Activated B cell treated with CpG ODN at 0.5 μM for 24 hours (primary cell): ENCODE measurements around the gene LRRC39. TPM values are rescaled to one million over a fixed set of nuclear protein-coding genes. Genes with fewer than 3 reads are reported as not detected.
A peak's percentile ranks its signal among the peaks of the same experiment; 100 is the strongest.

Experiments
- ATAC-seq: fragments of 200-7000 bp; cut with Tn5 transposase; one replicate; pipeline ENCODE4 v1.10.0; 2021; ENCODE audit warnings: low read depth, mild to moderate bottlenecking, moderate library complexity
- CTCF ChIA-PET: fragments of 350-600 bp; sonication (Branson Sonifier 250); formaldehyde crosslinking; loops from one replicate; lab custom pipeline; 2021; ENCODE audit warnings: antibody characterized with exemption; lab: Charles Lee
- POLR2A ChIA-PET: fragments of 350-600 bp; sonication (Branson Sonifier 250); formaldehyde crosslinking; loops from one replicate; lab custom pipeline; 2021; ENCODE audit warnings: antibody characterized with exemption; lab: Charles Lee
- DNase-seq: peaks from one replicate; pipeline ENCODE4 v3.0.0; 2022
- H3K27ac Mint-ChIP-seq: one replicate; pipeline ENCODE4 v1.8.0; 2020; ENCODE audit warnings: mixed read lengths
- H3K27me3 Mint-ChIP-seq: one replicate; pipeline ENCODE4 v1.8.0; 2021; ENCODE audit warnings: mixed read lengths
- H3K36me3 Mint-ChIP-seq: one replicate; pipeline ENCODE4 v1.8.0; 2021; ENCODE audit warnings: low read depth, mixed read lengths
- H3K4me1 Mint-ChIP-seq: one replicate; pipeline ENCODE4 v1.8.0; 2021; ENCODE audit warnings: mixed read lengths
- H3K4me3 Mint-ChIP-seq: one replicate; pipeline ENCODE4 v1.8.0; 2020; ENCODE audit warnings: mild to moderate bottlenecking, mixed read lengths
- H3K9me3 Mint-ChIP-seq: one replicate; pipeline ENCODE4 v1.8.0; 2020; ENCODE audit warnings: mixed read lengths
- CTCF ChIP-seq: fragments of 200-600 bp; IDR thresholded peaks from one replicate; pipeline ENCODE4 v1.8.0; 2022; ENCODE audit warnings: antibody characterized with exemption, mild to moderate bottlenecking
- intact Hi-C: fragments of 100-400 bp; cut with micrococcal nuclease; formaldehyde crosslinking; loops from one replicate; pipeline ENCODE4 v1.15.1; 2024
- total RNA-seq: library from RNA; stranded (reverse); gene quantifications from 2 replicates; pipeline ENCODE4 v1.2.3, GENCODE V29; 2022

Gene LRRC39
- total RNA-seq, 1 donor from 2014 or later: 0.75 TPM

GRCh38 chr1:100152271-100152670 lies 25.8 kb downstream of the LRRC39 start:
- no peaks in the 10 kb centered on the region for H3K9me3 Mint-ChIP-seq
- intact Hi-C loops: loop anchor here (1.0 to 5.0 kb wide), 3 partner anchors 19 to 305 kb away; partner anchors contain the start of genes SASS6 and TRMT13
- H3K4me3 Mint-ChIP-seq: no peak overlapping the region
- H3K4me1 Mint-ChIP-seq: peaks cover 13% of the 10 kb centered on the region
- CTCF ChIA-PET: no interaction called here
- POLR2A ChIA-PET: no interaction called here
- no peak for TF ChIP-seq CTCF
- H3K27me3 Mint-ChIP-seq: no peaks in the 10 kb centered on the region
- peak; percentile 47 for ATAC-seq
- H3K27ac Mint-ChIP-seq: peak overlapping the region; percentile 50
- H3K36me3 Mint-ChIP-seq: peaks cover 22% of the 10 kb centered on the region
- DNase-seq: no peak

GRCh38 chr1:100151679-100152078 lies 26.4 kb downstream of the LRRC39 start:
- peaks cover 13% of the 10 kb centered on the region for H3K4me1 Mint-ChIP-seq
- no peaks in the 10 kb centered on the region for H3K9me3 Mint-ChIP-seq
- H3K27me3 Mint-ChIP-seq: no peaks in the 10 kb centered on the region
- ATAC-seq (no peak), DNase-seq (no peak)
- CTCF ChIA-PET: no interaction called here
- no peak overlapping the region for H3K27ac Mint-ChIP-seq
- POLR2A ChIA-PET: no interaction called here
- intact Hi-C loops: loop anchor here (1.0 to 5.0 kb wide), 3 partner anchors 19 to 306 kb away; partner anchors contain the start of genes SASS6 and TRMT13
- no peak for TF ChIP-seq CTCF
- H3K4me3 Mint-ChIP-seq: no peak overlapping the region
- peaks cover 24% of the 10 kb centered on the region for H3K36me3 Mint-ChIP-seq

GRCh38 chr1:100147875-100148274 lies 30.2 kb downstream of the LRRC39 start:
- Mint-ChIP-seq H3K9me3 (no peaks in the 10 kb centered on the region), H3K36me3 (peaks cover 61% of the 10 kb centered on the region), H3K27ac (no peak overlapping the region), H3K4me1 (peaks cover 13% of the 10 kb centered on the region), H3K4me3 (no peak overlapping the region), H3K27me3 (no peaks in the 10 kb centered on the region)
- DNase-seq: no peak
- ATAC-seq: no peak
- CTCF ChIA-PET: no interaction called here
- TF ChIP-seq CTCF: no peak
- intact Hi-C loops: no loop called here
- POLR2A ChIA-PET: no interaction called here

- ATAC-seq: no peak
- Mint-ChIP-seq H3K27ac (no peak overlapping the region), H3K4me1 (peaks cover 5% of the 10 kb centered on the region), H3K27me3 (no peaks in the 10 kb centered on the region), H3K9me3 (no peaks in the 10 kb centered on the region), H3K36me3 (peaks cover 69% of the 10 kb centered on the region), H3K4me3 (no peak overlapping the region)
- no peak for DNase-seq
- intact Hi-C loops: no loop called here
- TF ChIP-seq CTCF: no peak
- POLR2A ChIA-PET: no interaction called here
- CTCF ChIA-PET: no interaction called here
Observed at GRCh38 chr1:100146958-100147357, 31.1 kb downstream of the LRRC39 start.

GRCh38 chr1:100145116-100145515 lies 32.9 kb downstream of the LRRC39 start:
- DNase-seq: no peak
- ATAC-seq: no peak
- Mint-ChIP-seq H3K27ac (no peak overlapping the region), H3K9me3 (no peaks in the 10 kb centered on the region), H3K4me1 (no peaks in the 10 kb centered on the region), H3K36me3 (peaks cover 75% of the 10 kb centered on the region), H3K4me3 (no peak overlapping the region), H3K27me3 (no peaks in the 10 kb centered on the region)
- ChIA-PET CTCF (no interaction called here), POLR2A (no interaction called here)
- intact Hi-C loops: no loop called here
- TF ChIP-seq CTCF: no peak
